Spleen (tissue), 7 donors: ENCODE results near the gene OR5AU1.
A peak's percentile ranks its signal among the peaks of the same experiment; 100 is the strongest.

Experiments
- CTCF ChIP-seq, 11 experiments: fragments of 200-600 bp in 7 of 11; fragments of 450-650 bp in 4 of 11; sonication (generic) in 4 of 11; IDR thresholded peaks in 8 of 11; conservative IDR thresholded peaks in 3 of 11; 1 replicate in 7 of 11; 2 replicates in 4 of 11; pipeline versions ENCODE4 v1.4.0 to v1.8.0; 2016 to 2021; ENCODE audit warnings: antibody characterized with exemption in 11 of 11, inconsistent platforms in 4 of 11, mild to moderate bottlenecking in 1 of 11
- POLR2AphosphoS5 ChIP-seq, 3 donors: sonication (generic); formaldehyde crosslinking; IDR thresholded peaks; one replicate each; pipeline ENCODE4 v1.5.1; 2017; ENCODE audit warnings: antibody characterized with exemption in 3 of 3
- donor health status: DM: no; HTN: no; CAD: no; lungs with moderate emphysema.
- donor health status: DM: no; HTN: no; CAD: no.
- donor health status: DM: no; HTN: no; CAD: no.

- TF ChIP-seq POLR2AphosphoS5 (IDR thresholded peaks at IDR 0.05), result peak in 2 of 3 donors; percentile 24
- TF ChIP-seq CTCF (IDR thresholded peaks at IDR 0.05 in 8 of 11, conservative IDR thresholded peaks at IDR 0.05 in 3 of 11), result no peak
Measured at GRCh38 chr14:21201732-21202462, 46.0 kb upstream of the OR5AU1 start.
